Fibroblast of pulmonary artery (primary cell): ENCODE results near the gene DRD2.

Experiments used
- DNase-seq: peaks from one replicate; pipeline ENCODE4 v3.0.0-alpha.2; 2010; ENCODE audit warnings: low read depth
- H3K4me3 ChIP-seq: replicated peaks from 2 replicates; pipeline ENCODE4 v1.5.1; 2011; ENCODE audit warnings: low read depth, mild to moderate bottlenecking, control low read depth, low read length, moderate library complexity
- CTCF ChIP-seq: IDR thresholded peaks from 2 replicates; pipeline ENCODE4 v1.5.1; 2011; ENCODE audit warnings: mild to moderate bottlenecking, control low read depth, low read length, inconsistent platforms; ENCODE audit errors: missing control alignments

DRD2 gene

DNA sequence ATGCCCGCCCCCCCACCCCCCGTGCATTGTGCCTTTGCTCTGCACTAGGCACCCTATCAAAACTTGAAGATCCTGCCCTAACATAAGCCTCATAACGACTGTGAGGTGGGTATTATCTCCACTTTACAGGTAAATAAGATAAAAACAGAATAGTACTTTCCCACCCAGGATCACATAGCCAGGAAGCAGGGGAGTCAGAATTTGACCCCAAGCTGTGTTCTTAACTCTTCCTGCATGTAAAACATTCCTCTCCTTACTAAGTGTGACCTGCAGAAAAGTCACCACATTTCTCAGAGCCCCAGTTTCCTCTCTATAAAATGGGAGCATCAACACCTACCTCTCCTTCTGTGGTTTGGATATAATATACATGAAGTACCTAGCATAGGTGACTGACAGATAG lies 105.8 kb downstream of the DRD2 start:
- no peak for TF ChIP-seq CTCF

GRCh38 chr11:113365895-113366294 lies 109.3 kb downstream of the DRD2 start:
- TF ChIP-seq CTCF, result no peak
- H3K4me3 ChIP-seq, result no peak overlapping the region
- no peak for DNase-seq

More for the DNA sequence above, 105.8 kb downstream of the DRD2 start:
- H3K4me3 ChIP-seq, result no peak overlapping the region
- DNase-seq, result no peak

- no peak for TF ChIP-seq CTCF
- DNase-seq, result no peak
- H3K4me3 ChIP-seq, result no peak overlapping the region
Measured at GRCh38 chr11:113363996-113364641, 111.1 kb downstream of the DRD2 start.

GRCh38 chr11:113363406-113363805 lies 111.8 kb downstream of the DRD2 start:
- no peak for TF ChIP-seq CTCF
- DNase-seq, result no peak
- no peak overlapping the region for H3K4me3 ChIP-seq
